ENCODE measurements around the gene UHRF1. TPM values are rescaled to one million over a fixed set of nuclear protein-coding genes. Genes with fewer than 3 reads are reported as not detected.

UHRF1 gene
- total RNA-seq, 1 experiment from 2014 or later = 109 TPM

- no peaks in the 10 kb centered on the region for H3K4me1 ChIP-seq (ENCODE audit: control insufficient read depth in 1 of 2, insufficient read depth in 2 of 2, low read length in 2 of 2)
- no peak overlapping the region for H3K27ac ChIP-seq (ENCODE audit: low read depth, low read length)
- no peaks in the 10 kb centered on the region for H3K9me3 ChIP-seq (ENCODE audit: control insufficient read depth in 1 of 2, insufficient read depth in 1 of 2, low read depth in 1 of 2, low read length in 2 of 2)
- RAD21 ChIA-PET (ENCODE audit: low non-redundant PET in 1 of 2, low total read pairs in 2 of 2, uncharacterized antibody in 2 of 2, unreplicated experiment in 2 of 2) = no interaction called here
- CTCF ChIA-PET = no interaction called here
- intact Hi-C loops (cut with micrococcal nuclease) = no loop called here
- H4K20me1 ChIP-seq (ENCODE audit: insufficient read depth) = 0 out of 2 replicates have a peak, but pooled peaks cover 4% of the 10 kb centered on the region
- POLR2A ChIA-PET = no interaction called here
- H3K9ac ChIP-seq (ENCODE audit: low read length) = no peak overlapping the region
- H3K4me3 ChIP-seq (replicated peaks in 1 of 2; ENCODE audit: low read depth in 1 of 2, low read length in 2 of 2) = no peak overlapping the region
- no peak overlapping the region for H2AFZ ChIP-seq (ENCODE audit: low read depth, low read length, poor library complexity, severe bottlenecking)
- DNase-seq (ENCODE audit: low read depth, low spot score) (no peak), ATAC-seq (no peak)
- BruUV-seq (replicated peaks) = no TSS peak
- peaks cover 22 to 44% of the 10 kb centered on the region in 2 experiments for H3K36me3 ChIP-seq (ENCODE audit: control insufficient read depth in 1 of 2, insufficient read depth in 2 of 2, low read length in 2 of 2)
- no peaks in the 10 kb centered on the region for H3K27me3 ChIP-seq (ENCODE audit: insufficient read depth, low read length)
- H3K4me2 ChIP-seq (ENCODE audit: low read length) = no peak overlapping the region
- peaks cover 87% of the 10 kb centered on the region for H3K79me2 ChIP-seq (ENCODE audit: insufficient read depth, low read length)
- no peaks in the 10 kb centered on the region for H3K9me2 ChIP-seq (ENCODE audit: insufficient read depth)
- TF ChIP-seq POLR2AphosphoS5 (IDR thresholded peaks at IDR 0.05; ENCODE audit: low read depth, low read length) (no peak), ELF1 (IDR thresholded peaks at IDR 0.05; ENCODE audit: borderline replicate concordance, low read depth) (no peak), ZFX (IDR thresholded peaks at IDR 0.05) (no peak), CBX3 (IDR thresholded peaks at IDR 0.05; ENCODE audit: low read depth) (no peak), RAD21 (IDR thresholded peaks at IDR 0.05; ENCODE audit: low read depth) (no peak), ZBTB33 (IDR thresholded peaks at IDR 0.05; ENCODE audit: extremely low read depth, insufficient replicate concordance, low read length) (no peak), CEBPB (IDR thresholded peaks at IDR 0.05; ENCODE audit: low read depth) (no peak), SRF (IDR thresholded peaks at IDR 0.05; ENCODE audit: low read depth) (no peak), ZNF274 (IDR thresholded peaks at IDR 0.05; ENCODE audit: low read depth, low read length) (no peak), REST (IDR thresholded peaks at IDR 0.05; ENCODE audit: low read depth) (no peak)
Measured at GRCh38 chr19:4935444-4935843, 26.1 kb downstream of the UHRF1 start.
